OCI-LY3 (cell line): ENCODE results near the gene OPRL1.

ENCODE experiments used
- EZH2phosphoT487 ChIP-seq: fragments of 200-600 bp; shearing (Covaris generic); IDR thresholded peaks from 2 replicates; pipeline ENCODE4 v1.6.1; 2018; ENCODE audit warnings: antibody characterized with exemption, mixed run types, low read depth
- TF ChIP-seq, protein P1 (sequence below): fragments of 200-600, 300-600 bp; sonication (generic); IDR thresholded peaks from 2 replicates; pipeline ENCODE4 v1.5.1; 2014; ENCODE audit warnings: antibody characterized with exemption, low read length, low read depth

- TF ChIP-seq, protein P1, sequence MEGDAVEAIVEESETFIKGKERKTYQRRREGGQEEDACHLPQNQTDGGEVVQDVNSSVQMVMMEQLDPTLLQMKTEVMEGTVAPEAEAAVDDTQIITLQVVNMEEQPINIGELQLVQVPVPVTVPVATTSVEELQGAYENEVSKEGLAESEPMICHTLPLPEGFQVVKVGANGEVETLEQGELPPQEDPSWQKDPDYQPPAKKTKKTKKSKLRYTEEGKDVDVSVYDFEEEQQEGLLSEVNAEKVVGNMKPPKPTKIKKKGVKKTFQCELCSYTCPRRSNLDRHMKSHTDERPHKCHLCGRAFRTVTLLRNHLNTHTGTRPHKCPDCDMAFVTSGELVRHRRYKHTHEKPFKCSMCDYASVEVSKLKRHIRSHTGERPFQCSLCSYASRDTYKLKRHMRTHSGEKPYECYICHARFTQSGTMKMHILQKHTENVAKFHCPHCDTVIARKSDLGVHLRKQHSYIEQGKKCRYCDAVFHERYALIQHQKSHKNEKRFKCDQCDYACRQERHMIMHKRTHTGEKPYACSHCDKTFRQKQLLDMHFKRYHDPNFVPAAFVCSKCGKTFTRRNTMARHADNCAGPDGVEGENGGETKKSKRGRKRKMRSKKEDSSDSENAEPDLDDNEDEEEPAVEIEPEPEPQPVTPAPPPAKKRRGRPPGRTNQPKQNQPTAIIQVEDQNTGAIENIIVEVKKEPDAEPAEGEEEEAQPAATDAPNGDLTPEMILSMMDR: no peak
- no peak for TF ChIP-seq EZH2phosphoT487
These were observed 26.6 kb downstream of the OPRL1 start for GRCh38 chr20:64106435-64106961.
